K562 (cell line): Measurements from ENCODE around the gene SRF. TPM values are rescaled to one million over a fixed set of nuclear protein-coding genes. Genes with fewer than 3 reads are reported as not detected.

Experiments
- ATAC-seq: fragments of 200-7000 bp; cut with Tn5 transposase; 3 replicates; pipeline ENCODE4 v1.9.1; 2020; ENCODE audit warnings: moderate library complexity
- BruUV-seq: library from RNA; stranded (reverse); fragments of 400-500 nt; replicated peaks from 2 replicates; lab custom pipeline; 2021; lab: Mats Ljungman, UMichigan
- CTCF ChIA-PET: fragments of 300-600 bp; formaldehyde crosslinking; extraction: SDS; loops from one replicate; lab custom pipeline; 2021; ENCODE audit warnings: low intra/inter-chr PET ratio; lab: Yijun Ruan, JAX
- POLR2A ChIA-PET: fragments of 300-600, 350-650 bp; sonication (Branson Sonifier 250); formaldehyde crosslinking; extraction: SDS; loops from one replicate; lab custom pipeline; 2021; ENCODE audit warnings: antibody characterized with exemption, inconsistent platforms; lab: Yijun Ruan, JAX
- DNase-seq, 4 experiments: peaks; one replicate each; pipeline versions ENCODE4 v3.0.0 to v3.0.0-alpha.2; 2011 to 2018; ENCODE audit warnings: low spot score in 3 of 4, mixed read lengths in 3 of 4; ENCODE audit errors: extremely low read depth in 1 of 4
- FAIRE-seq: peaks from 2 replicates; lab custom pipeline; 2011; peaks lifted over from hg19 to GRCh38; lab: Jason Lieb, UNC
- H2AFZ ChIP-seq: 2 replicates; pipeline ENCODE4 v1.6.0; 2011; ENCODE audit warnings: low read depth, low read length, control low read depth, inconsistent platforms
- H3K27ac ChIP-seq: fragments of 200-600 bp; 3 replicates; pipeline ENCODE4 v1.8.0; 2011; ENCODE audit warnings: low read depth, mild to moderate bottlenecking, control low read depth, inconsistent platforms, low read length, moderate library complexity, mixed read lengths; ENCODE audit errors: extremely low read depth
- H3K27me3 ChIP-seq, 2 experiments: fragments of 300-600 bp in 1 of 2; 2 replicates in 1 of 2; 3 replicates in 1 of 2; pipeline versions ENCODE4 v1.6.0 to v1.8.0; 2011; ENCODE audit warnings: inconsistent platforms in 2 of 2, low read length in 2 of 2, mild to moderate bottlenecking in 1 of 2, mixed read lengths in 1 of 2, moderate library complexity in 1 of 2; ENCODE audit not compliant: control insufficient read depth in 2 of 2, insufficient read depth in 2 of 2
- H3K36me3 ChIP-seq: fragments of 300-600 bp; 3 replicates; pipeline ENCODE4 v1.8.0; 2011; ENCODE audit warnings: mild to moderate bottlenecking, low read length, inconsistent platforms; ENCODE audit not compliant: control insufficient read depth, insufficient read depth
- H3K4me1 ChIP-seq, 2 experiments: fragments of 200-600 bp in 1 of 2; replicated peaks in 1 of 2; 2 replicates in 1 of 2; 3 replicates in 1 of 2; pipeline versions ENCODE4 v1.5.1 to v1.8.0; 2011; ENCODE audit warnings: inconsistent platforms in 2 of 2, low read length in 2 of 2, mild to moderate bottlenecking in 1 of 2, mixed read lengths in 1 of 2, moderate library complexity in 1 of 2; ENCODE audit not compliant: control insufficient read depth in 2 of 2, insufficient read depth in 2 of 2
- H3K4me2 ChIP-seq: 2 replicates; pipeline ENCODE4 v1.6.1; 2011; ENCODE audit warnings: low read length, control low read depth, inconsistent platforms, mixed read lengths; ENCODE audit not compliant: insufficient read depth
- H3K4me3 ChIP-seq: fragments of 200-600 bp; sonication (generic), shearing (Covaris generic); 2 replicates; pipeline ENCODE4 v1.5.1; 2016; ENCODE audit warnings: control low read depth, inconsistent platforms
- H3K79me2 ChIP-seq: fragments of 200-600 bp; 3 replicates; pipeline ENCODE4 v1.8.0; 2011; ENCODE audit warnings: low read length, inconsistent platforms; ENCODE audit not compliant: control insufficient read depth, insufficient read depth
- H3K9ac ChIP-seq, 2 experiments: 2 replicates each; pipeline versions ENCODE4 v1.6.0 to v1.6.1; 2011; ENCODE audit warnings: low read depth in 2 of 2, low read length in 2 of 2, control low read depth in 1 of 2, inconsistent platforms in 1 of 2, mild to moderate bottlenecking in 1 of 2, mixed read lengths in 1 of 2; ENCODE audit not compliant: insufficient read depth in 1 of 2
- H3K9me1 ChIP-seq: one replicate; pipeline ENCODE4 v1.6.0; 2011; ENCODE audit warnings: inconsistent platforms, mild to moderate bottlenecking, low read length, moderate library complexity; ENCODE audit not compliant: control insufficient read depth, insufficient read depth
- H3K9me3 ChIP-seq: replicated peaks from 2 replicates; pipeline ENCODE4 v1.5.1; 2011; ENCODE audit warnings: low read depth, low read length, inconsistent platforms; ENCODE audit not compliant: control insufficient read depth, insufficient read depth
- H4K20me1 ChIP-seq: replicated peaks from 2 replicates; pipeline ENCODE4 v1.6.1; 2011; ENCODE audit warnings: low read length, inconsistent platforms, mixed read lengths; ENCODE audit not compliant: control insufficient read depth, insufficient read depth
- CBX5 ChIP-seq: IDR thresholded peaks from 2 replicates; pipeline ENCODE4 v1.6.1; 2014; ENCODE audit warnings: low read depth, borderline replicate concordance
- ETV1 ChIP-seq: fragments of 450-650 bp; conservative IDR thresholded peaks from 2 replicates; pipeline ENCODE4 v1.6.1; 2016; ENCODE audit warnings: missing genetic modification characterization, control low read depth, low read depth, missing compliant biosample characterization
- HBP1 ChIP-seq: fragments of 450-650 bp; formaldehyde crosslinking; IDR thresholded peaks from 2 replicates; pipeline ENCODE4 v1.4.0; 2022; ENCODE audit warnings: missing genetic modification characterization
- HDAC6 ChIP-seq: IDR thresholded peaks from 2 replicates; pipeline ENCODE4 v1.6.1; 2012; ENCODE audit warnings: low read depth, mild to moderate bottlenecking, control low read depth, inconsistent platforms, low read length, moderate library complexity
- IRF2 ChIP-seq: sonication (generic); formaldehyde crosslinking; IDR thresholded peaks from 2 replicates; pipeline ENCODE4 v1.8.1; 2022; ENCODE audit warnings: mild to moderate bottlenecking, missing genetic modification reagents
- NR2C1 ChIP-seq, 2 experiments: fragments of 450-650 bp; IDR thresholded peaks; 2 replicates each; pipeline ENCODE4 v1.6.1; 2017; ENCODE audit warnings: mild to moderate bottlenecking in 2 of 2, antibody characterized with exemption in 1 of 2, inconsistent platforms in 1 of 2, missing compliant biosample characterization in 1 of 2, missing genetic modification characterization in 1 of 2
- TRIM28 ChIP-seq: fragments of 450-650 bp; IDR thresholded peaks from 2 replicates; pipeline ENCODE4 v1.6.1; 2017
- ZBTB2 ChIP-seq: fragments of 450-650 bp; IDR thresholded peaks from 2 replicates; pipeline ENCODE4 v1.6.1; 2016; ENCODE audit warnings: antibody characterized with exemption
- ZFP30 ChIP-seq: fragments of 250-450 bp; sonication (Bioruptor Pico); IDR thresholded peaks from 2 replicates; pipeline ENCODE4 v1.8.0; 2022; ENCODE audit warnings: moderate library complexity, mild to moderate bottlenecking, inconsistent platforms, borderline replicate concordance
- WGBS: fragments of 100-300 bp; shearing (Covaris generic); methylation state at CpG from one replicate; pipeline ENCODE4 v1.1.6; 2016; ENCODE audit warnings: low coverage, mixed read lengths; ENCODE audit not compliant: insufficient coverage; ENCODE audit errors: missing lambda C conversion rate; 5-methylcytosine and 5-hydroxymethylcytosine counted together
- in situ Hi-C: fragments of 300-500 bp; cut with MboI; formaldehyde crosslinking; loops from 4 replicates; pipeline ENCODE4 v1.15.0; 2018; ENCODE audit warnings: inconsistent platforms, mixed read lengths
- intact Hi-C: fragments of 100-400 bp; cut with micrococcal nuclease; formaldehyde crosslinking; loops from 2 replicates; pipeline ENCODE4 v1.14.2; 2022
- polyA plus RNA-seq, 8 experiments: library from polyadenylated mRNA; depleted of rRNA in 4 of 8; stranded (reverse) in 5 of 8; unstranded in 3 of 8; fragments of >200 nt; fragmentation: Nextera tagmentation in 2 of 8; fragmentation: Illumina TruSeq in 1 of 8; extraction: Ambion mirVana in 2 of 8; extraction: Trizol in 1 of 8; gene quantifications; 2 replicates each; pipeline versions ENCODE4 v1.2.1 to v1.2.3, GENCODE V29; 2011 to 2014; ENCODE audit warnings: inconsistent platforms in 1 of 8, missing spikeins in 1 of 8
- total RNA-seq, 7 experiments: library from RNA; depleted of rRNA in 6 of 7; stranded (reverse); fragments of >200 nt in 6 of 7; fragmentation: Illumina TruSeq in 2 of 7; extraction: Trizol in 2 of 7; gene quantifications; 2 replicates each; pipeline versions ENCODE4 v1.2.1 to v1.2.3, GENCODE V29; 2011 to 2021; ENCODE audit warnings: low replicate concordance in 1 of 7

SRF gene
- total and polyA plus RNA-seq, 9 of the 15 experiments (the other 6 are each of a cell fraction or from before 2014, with no cell fraction given): 2.5 to 37.0 (median 24.6) TPM

- TF ChIP-seq ETV1 (tag): no peak
- TF ChIP-seq IRF2 (CRISPR knock-in tag): no peak
- no peak for TF ChIP-seq ZFP30
- no peak for TF ChIP-seq NR2C1 (IDR thresholded peaks at IDR 0.05)
- no peak for TF ChIP-seq NR2C1 (tag; IDR thresholded peaks at IDR 0.05)
- no peak for TF ChIP-seq TRIM28
- TF ChIP-seq, all 486 proteins: peak for 0
These were observed 45.5 kb upstream of the SRF start (continued) for GRCh38 chr6:43125555-43125954.

- no peaks in the 10 kb centered on the region for H3K79me2 ChIP-seq
- H3K27me3 ChIP-seq: peaks cover 0 to 35% of the 10 kb centered on the region in 2 experiments; a peak in 2 of 5 replicates
- no peak overlapping the region for H3K9ac ChIP-seq
- H3K4me1 ChIP-seq: peaks cover 0 to 26% of the 10 kb centered on the region in 2 experiments; a peak in 4 of 5 replicates
- H3K9me3 ChIP-seq: no peaks in the 10 kb centered on the region
- H3K4me3 ChIP-seq: no peak overlapping the region
- no peak for DNase-seq
- intact Hi-C loops (no loop called here), in situ Hi-C loops (no loop called here)
- no peak for FAIRE-seq
- ChIA-PET CTCF (no interaction called here), POLR2A (interaction anchor here (0.7 to 1.5 kb wide), 3 partner anchors 13 to 73 kb away, joined by 3 to 6 read pairs (median 3); partner anchors contain the start of genes CUL7, KLC4 and MRPL2)
- no peak for ATAC-seq
- TF ChIP-seq ZBTB2: no peak
- TF ChIP-seq HDAC6: no peak
- no peak for TF ChIP-seq HBP1 (CRISPR knock-in tag)
- no peak for TF ChIP-seq CBX5
- BruUV-seq: no TSS peak
- H3K27ac ChIP-seq: no peak overlapping the region
- no peaks in the 10 kb centered on the region; the same call in 1 of the 2 replicates for H4K20me1 ChIP-seq
- 44% methylated on average over 12 of the region's 12 CpGs for WGBS
- no peak overlapping the region for H2AFZ ChIP-seq
- H3K36me3 ChIP-seq: no peaks in the 10 kb centered on the region
- H3K9me1 ChIP-seq: no peaks in the 10 kb centered on the region
- no peak overlapping the region for H3K4me2 ChIP-seq
These were observed 43.9 kb upstream of the SRF start for GRCh38 chr6:43127180-43127579.
